GM23338 (cell line): ENCODE data around the gene MED13L. TPM values are rescaled to one million over a fixed set of nuclear protein-coding genes. Genes with fewer than 3 reads are reported as not detected.

Experiments used
- ATAC-seq: fragments of 200-7000 bp; cut with Tn5 transposase; 3 replicates; pipeline ENCODE4 v1.9.1; 2020
- DNase-seq: peaks from one replicate; pipeline ENCODE4 v3.0.0-alpha.2; 2015; ENCODE audit warnings: low spot score
- H2AFZ ChIP-seq: fragments of 200-600 bp; sonication (generic); 2 replicates; pipeline ENCODE4 v1.8.0; 2016; ENCODE audit warnings: antibody characterized with exemption, mild to moderate bottlenecking, moderate library complexity
- H3F3A ChIP-seq: fragments of 200-600 bp; sonication (generic); replicated peaks from 2 replicates; pipeline ENCODE4 v1.8.0; 2017; ENCODE audit warnings: antibody characterized with exemption, mixed run types, low read depth
- H3K27ac ChIP-seq: fragments of 200-600 bp; sonication (generic); 2 replicates; pipeline ENCODE4 v1.6.1; 2016; ENCODE audit warnings: low read depth
- H3K27me3 ChIP-seq: fragments of 200-600 bp; sonication (generic); 2 replicates; pipeline ENCODE4 v1.8.0; 2016; ENCODE audit warnings: mild to moderate bottlenecking, mixed run types, moderate library complexity; ENCODE audit not compliant: insufficient read depth
- H3K36me3 ChIP-seq: fragments of 200-600 bp; sonication (generic); 2 replicates; pipeline ENCODE4 v1.8.0; 2016; ENCODE audit warnings: mild to moderate bottlenecking; ENCODE audit not compliant: insufficient read depth
- H3K4me1 ChIP-seq: fragments of 200-600 bp; sonication (generic); 2 replicates; pipeline ENCODE4 v1.8.0; 2016; ENCODE audit warnings: mild to moderate bottlenecking, moderate library complexity; ENCODE audit not compliant: insufficient read depth
- H3K4me2 ChIP-seq: fragments of 200-600 bp; sonication (generic); 2 replicates; pipeline ENCODE4 v1.7.1; 2017; ENCODE audit warnings: mixed run types
- H3K4me3 ChIP-seq: fragments of 200-600 bp; sonication (generic); 2 replicates; pipeline ENCODE4 v1.6.1; 2016; ENCODE audit warnings: mixed run types
- H3K79me2 ChIP-seq: fragments of 200-600 bp; sonication (generic); replicated peaks from 2 replicates; pipeline ENCODE4 v1.8.0; 2017; ENCODE audit warnings: mild to moderate bottlenecking; ENCODE audit not compliant: insufficient read depth
- H3K9me2 ChIP-seq: fragments of 200-600 bp; sonication (generic); 2 replicates; pipeline ENCODE4 v1.8.0; 2017; ENCODE audit not compliant: insufficient read depth
- H4K20me1 ChIP-seq: fragments of 200-600 bp; sonication (generic); replicated peaks from 2 replicates; pipeline ENCODE4 v1.8.0; 2017; ENCODE audit warnings: mild to moderate bottlenecking; ENCODE audit not compliant: insufficient read depth
- H3K27ac Mint-ChIP-seq: 2 replicates; pipeline ENCODE4 v1.8.0; 2020; ENCODE audit warnings: inconsistent platforms, mild to moderate bottlenecking, moderate library complexity, mixed read lengths
- H3K27me3 Mint-ChIP-seq: 3 replicates; pipeline ENCODE4 v1.8.0; 2022; ENCODE audit warnings: low read depth, mild to moderate bottlenecking, moderate library complexity, mixed read lengths, inconsistent platforms; ENCODE audit not compliant: insufficient read depth, poor library complexity
- H3K36me3 Mint-ChIP-seq: 3 replicates; pipeline ENCODE4 v1.8.0; 2021; ENCODE audit warnings: low read depth, mild to moderate bottlenecking, inconsistent platforms, moderate library complexity, mixed read lengths
- H3K4me1 Mint-ChIP-seq: 3 replicates; pipeline ENCODE4 v1.8.0; 2020; ENCODE audit warnings: mild to moderate bottlenecking, inconsistent platforms, mixed read lengths
- H3K4me3 Mint-ChIP-seq: 3 replicates; pipeline ENCODE4 v1.8.0; 2021; ENCODE audit warnings: moderate library complexity, mild to moderate bottlenecking, inconsistent platforms, mixed read lengths
- H3K9me3 Mint-ChIP-seq: 3 replicates; pipeline ENCODE4 v1.8.0; 2020; ENCODE audit warnings: moderate library complexity, mild to moderate bottlenecking, inconsistent platforms, mixed read lengths
- CTCF ChIP-seq, 2 experiments: fragments of 200-600 bp in 1 of 2; sonication (generic) in 1 of 2; conservative IDR thresholded peaks; 2 replicates each; pipeline versions ENCODE4 v1.5.1 to v1.6.1; 2016 to 2017; ENCODE audit warnings: antibody characterized with exemption in 2 of 2, low read depth in 2 of 2, mild to moderate bottlenecking in 2 of 2, moderate library complexity in 1 of 2
- EZH2phosphoT487 ChIP-seq: fragments of 200-600 bp; sonication (generic); IDR thresholded peaks from one replicate; pipeline ENCODE4 v1.8.1; 2018; ENCODE audit warnings: antibody characterized with exemption; ENCODE audit not compliant: unreplicated experiment
- NANOG ChIP-seq: IDR thresholded peaks from 2 replicates; pipeline ENCODE4 v1.6.1; 2016; ENCODE audit warnings: antibody characterized with exemption, borderline replicate concordance
- STAT1 ChIP-seq: IDR thresholded peaks from one replicate; pipeline ENCODE4 v1.6.1; 2016; ENCODE audit warnings: antibody characterized with exemption; ENCODE audit not compliant: unreplicated experiment
- ZNF114 ChIP-seq: fragments of 250-450 bp; sonication (Bioruptor Pico); IDR thresholded peaks from 2 replicates; pipeline ENCODE4 v1.5.0; 2020; ENCODE audit warnings: mild to moderate bottlenecking, moderate library complexity
- ZNF331 ChIP-seq: fragments of 250-450 bp; sonication (Bioruptor Pico); IDR thresholded peaks from 2 replicates; pipeline ENCODE4 v1.5.0; 2020; ENCODE audit warnings: low read depth, mild to moderate bottlenecking, moderate library complexity
- polyA plus RNA-seq: library from polyadenylated mRNA; unstranded; fragments of >200 nt; fragmentation: Nextera tagmentation; extraction: Ambion mirVana; gene quantifications from 2 replicates; pipeline ENCODE4 v1.2.1, GENCODE V29; 2016
- total RNA-seq: library from RNA; depleted of rRNA; stranded (reverse); fragments of >200 nt; shearing (Covaris generic); gene quantifications from 2 replicates; pipeline ENCODE4 v1.2.3, GENCODE V29; 2014
- TF ChIP-seq, protein P1 (sequence below): fragments of 250-450 bp; sonication (Bioruptor Pico); IDR thresholded peaks from 2 replicates; pipeline ENCODE4 v1.5.0; 2020; ENCODE audit warnings: mild to moderate bottlenecking, moderate library complexity
- TF ChIP-seq, protein P2 (sequence below): IDR thresholded peaks from one replicate; pipeline ENCODE4 v1.6.1; 2018; ENCODE audit warnings: antibody characterized with exemption; ENCODE audit not compliant: unreplicated experiment

MED13L gene
- total and polyA plus RNA-seq, 2 experiments from 2014 or later, result 20.9 to 73.6 TPM

DNA sequence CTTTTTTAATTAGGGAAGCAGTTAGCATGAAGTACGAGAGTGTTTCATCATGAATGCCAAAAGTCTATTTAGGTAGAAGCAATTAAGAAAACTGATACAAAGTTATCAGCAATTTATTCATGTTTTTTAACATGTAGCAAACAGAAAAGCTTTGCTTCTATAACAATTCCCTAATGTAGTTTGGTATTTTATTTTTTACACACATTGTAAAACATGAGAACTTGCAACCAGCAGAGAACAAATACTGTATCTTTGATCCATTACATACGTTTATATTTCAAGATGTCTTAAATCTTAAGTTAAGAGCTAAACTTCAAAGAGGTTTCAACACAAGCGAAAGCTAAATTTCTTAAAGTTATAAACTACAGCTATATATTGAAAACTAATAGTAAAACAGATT, 39.3 kb downstream of the MED13L start:
- no peak overlapping the region for H3K4me3 Mint-ChIP-seq
- Histone ChIP-seq H4K20me1 (peaks cover 10% of the 10 kb centered on the region), H3K27ac (no peak overlapping the region)

More for the DNA sequence above, 39.3 kb downstream of the MED13L start:
- DNase-seq (no peak), ATAC-seq (no peak)
- Histone ChIP-seq H3K36me3 (no peaks in the 10 kb centered on the region), H3K4me3 (no peak overlapping the region), H3K9me2 (no peaks in the 10 kb centered on the region), H3K4me1 (no peaks in the 10 kb centered on the region), H3F3A (no peaks in the 10 kb centered on the region; the same call in 1 of the 2 replicates), H2AFZ (no peak overlapping the region), H3K4me2 (no peak overlapping the region), H3K27me3 (no peaks in the 10 kb centered on the region), H3K79me2 (peaks cover 98% of the 10 kb centered on the region)
- no peak overlapping the region for H3K27ac Mint-ChIP-seq
- TF ChIP-seq ZNF114 (no peak), CTCF (conservative IDR thresholded peaks at IDR 0.05; ENCODE audit: low read depth in 2 of 2) (no peak), EZH2phosphoT487 (no peak), NANOG (no peak), STAT1 (no peak), ZNF331 (CRISPR knock-in tag) (no peak)
- TF ChIP-seq, protein P1, sequence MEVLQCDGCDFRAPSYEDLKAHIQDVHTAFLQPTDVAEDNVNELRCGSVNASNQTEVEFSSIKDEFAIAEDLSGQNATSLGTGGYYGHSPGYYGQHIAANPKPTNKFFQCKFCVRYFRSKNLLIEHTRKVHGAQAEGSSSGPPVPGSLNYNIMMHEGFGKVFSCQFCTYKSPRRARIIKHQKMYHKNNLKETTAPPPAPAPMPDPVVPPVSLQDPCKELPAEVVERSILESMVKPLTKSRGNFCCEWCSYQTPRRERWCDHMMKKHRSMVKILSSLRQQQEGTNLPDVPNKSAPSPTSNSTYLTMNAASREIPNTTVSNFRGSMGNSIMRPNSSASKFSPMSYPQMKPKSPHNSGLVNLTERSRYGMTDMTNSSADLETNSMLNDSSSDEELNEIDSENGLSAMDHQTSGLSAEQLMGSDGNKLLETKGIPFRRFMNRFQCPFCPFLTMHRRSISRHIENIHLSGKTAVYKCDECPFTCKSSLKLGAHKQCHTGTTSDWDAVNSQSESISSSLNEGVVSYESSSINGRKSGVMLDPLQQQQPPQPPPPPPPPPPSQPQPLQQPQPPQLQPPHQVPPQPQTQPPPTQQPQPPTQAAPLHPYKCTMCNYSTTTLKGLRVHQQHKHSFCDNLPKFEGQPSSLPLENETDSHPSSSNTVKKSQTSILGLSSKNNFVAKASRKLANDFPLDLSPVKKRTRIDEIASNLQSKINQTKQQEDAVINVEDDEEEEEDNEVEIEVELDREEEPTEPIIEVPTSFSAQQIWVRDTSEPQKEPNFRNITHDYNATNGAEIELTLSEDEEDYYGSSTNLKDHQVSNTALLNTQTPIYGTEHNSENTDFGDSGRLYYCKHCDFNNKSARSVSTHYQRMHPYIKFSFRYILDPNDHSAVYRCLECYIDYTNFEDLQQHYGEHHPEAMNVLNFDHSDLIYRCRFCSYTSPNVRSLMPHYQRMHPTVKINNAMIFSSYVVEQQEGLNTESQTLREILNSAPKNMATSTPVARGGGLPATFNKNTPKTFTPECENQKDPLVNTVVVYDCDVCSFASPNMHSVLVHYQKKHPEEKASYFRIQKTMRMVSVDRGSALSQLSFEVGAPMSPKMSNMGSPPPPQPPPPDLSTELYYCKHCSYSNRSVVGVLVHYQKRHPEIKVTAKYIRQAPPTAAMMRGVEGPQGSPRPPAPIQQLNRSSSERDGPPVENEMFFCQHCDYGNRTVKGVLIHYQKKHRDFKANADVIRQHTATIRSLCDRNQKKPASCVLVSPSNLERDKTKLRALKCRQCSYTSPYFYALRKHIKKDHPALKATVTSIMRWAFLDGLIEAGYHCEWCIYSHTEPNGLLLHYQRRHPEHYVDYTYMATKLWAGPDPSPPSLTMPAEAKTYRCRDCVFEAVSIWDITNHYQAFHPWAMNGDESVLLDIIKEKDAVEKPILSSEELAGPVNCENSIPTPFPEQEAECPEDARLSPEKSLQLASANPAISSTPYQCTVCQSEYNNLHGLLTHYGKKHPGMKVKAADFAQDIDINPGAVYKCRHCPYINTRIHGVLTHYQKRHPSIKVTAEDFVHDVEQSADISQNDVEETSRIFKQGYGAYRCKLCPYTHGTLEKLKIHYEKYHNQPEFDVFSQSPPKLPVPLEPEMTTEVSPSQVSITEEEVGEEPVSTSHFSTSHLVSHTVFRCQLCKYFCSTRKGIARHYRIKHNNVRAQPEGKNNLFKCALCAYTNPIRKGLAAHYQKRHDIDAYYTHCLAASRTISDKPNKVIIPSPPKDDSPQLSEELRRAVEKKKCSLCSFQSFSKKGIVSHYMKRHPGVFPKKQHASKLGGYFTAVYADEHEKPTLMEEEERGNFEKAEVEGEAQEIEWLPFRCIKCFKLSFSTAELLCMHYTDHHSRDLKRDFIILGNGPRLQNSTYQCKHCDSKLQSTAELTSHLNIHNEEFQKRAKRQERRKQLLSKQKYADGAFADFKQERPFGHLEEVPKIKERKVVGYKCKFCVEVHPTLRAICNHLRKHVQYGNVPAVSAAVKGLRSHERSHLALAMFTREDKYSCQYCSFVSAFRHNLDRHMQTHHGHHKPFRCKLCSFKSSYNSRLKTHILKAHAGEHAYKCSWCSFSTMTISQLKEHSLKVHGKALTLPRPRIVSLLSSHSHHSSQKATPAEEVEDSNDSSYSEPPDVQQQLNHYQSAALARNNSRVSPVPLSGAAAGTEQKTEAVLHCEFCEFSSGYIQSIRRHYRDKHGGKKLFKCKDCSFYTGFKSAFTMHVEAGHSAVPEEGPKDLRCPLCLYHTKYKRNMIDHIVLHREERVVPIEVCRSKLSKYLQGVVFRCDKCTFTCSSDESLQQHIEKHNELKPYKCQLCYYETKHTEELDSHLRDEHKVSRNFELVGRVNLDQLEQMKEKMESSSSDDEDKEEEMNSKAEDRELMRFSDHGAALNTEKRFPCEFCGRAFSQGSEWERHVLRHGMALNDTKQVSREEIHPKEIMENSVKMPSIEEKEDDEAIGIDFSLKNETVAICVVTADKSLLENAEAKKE (CRISPR knock-in tag), result no peak
- TF ChIP-seq, protein P2, sequence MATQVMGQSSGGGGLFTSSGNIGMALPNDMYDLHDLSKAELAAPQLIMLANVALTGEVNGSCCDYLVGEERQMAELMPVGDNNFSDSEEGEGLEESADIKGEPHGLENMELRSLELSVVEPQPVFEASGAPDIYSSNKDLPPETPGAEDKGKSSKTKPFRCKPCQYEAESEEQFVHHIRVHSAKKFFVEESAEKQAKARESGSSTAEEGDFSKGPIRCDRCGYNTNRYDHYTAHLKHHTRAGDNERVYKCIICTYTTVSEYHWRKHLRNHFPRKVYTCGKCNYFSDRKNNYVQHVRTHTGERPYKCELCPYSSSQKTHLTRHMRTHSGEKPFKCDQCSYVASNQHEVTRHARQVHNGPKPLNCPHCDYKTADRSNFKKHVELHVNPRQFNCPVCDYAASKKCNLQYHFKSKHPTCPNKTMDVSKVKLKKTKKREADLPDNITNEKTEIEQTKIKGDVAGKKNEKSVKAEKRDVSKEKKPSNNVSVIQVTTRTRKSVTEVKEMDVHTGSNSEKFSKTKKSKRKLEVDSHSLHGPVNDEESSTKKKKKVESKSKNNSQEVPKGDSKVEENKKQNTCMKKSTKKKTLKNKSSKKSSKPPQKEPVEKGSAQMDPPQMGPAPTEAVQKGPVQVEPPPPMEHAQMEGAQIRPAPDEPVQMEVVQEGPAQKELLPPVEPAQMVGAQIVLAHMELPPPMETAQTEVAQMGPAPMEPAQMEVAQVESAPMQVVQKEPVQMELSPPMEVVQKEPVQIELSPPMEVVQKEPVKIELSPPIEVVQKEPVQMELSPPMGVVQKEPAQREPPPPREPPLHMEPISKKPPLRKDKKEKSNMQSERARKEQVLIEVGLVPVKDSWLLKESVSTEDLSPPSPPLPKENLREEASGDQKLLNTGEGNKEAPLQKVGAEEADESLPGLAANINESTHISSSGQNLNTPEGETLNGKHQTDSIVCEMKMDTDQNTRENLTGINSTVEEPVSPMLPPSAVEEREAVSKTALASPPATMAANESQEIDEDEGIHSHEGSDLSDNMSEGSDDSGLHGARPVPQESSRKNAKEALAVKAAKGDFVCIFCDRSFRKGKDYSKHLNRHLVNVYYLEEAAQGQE, result no peak
- H3K27me3 Mint-ChIP-seq, result peaks cover 4% of the 10 kb centered on the region
- no peaks in the 10 kb centered on the region for H3K36me3 Mint-ChIP-seq
- H3K4me1 Mint-ChIP-seq, result peaks cover 13% of the 10 kb centered on the region; the same call in 2 of the 3 replicates
- H3K9me3 Mint-ChIP-seq, result no peaks in the 10 kb centered on the region
